ENCODE data around the gene RTKN2.

DNA sequence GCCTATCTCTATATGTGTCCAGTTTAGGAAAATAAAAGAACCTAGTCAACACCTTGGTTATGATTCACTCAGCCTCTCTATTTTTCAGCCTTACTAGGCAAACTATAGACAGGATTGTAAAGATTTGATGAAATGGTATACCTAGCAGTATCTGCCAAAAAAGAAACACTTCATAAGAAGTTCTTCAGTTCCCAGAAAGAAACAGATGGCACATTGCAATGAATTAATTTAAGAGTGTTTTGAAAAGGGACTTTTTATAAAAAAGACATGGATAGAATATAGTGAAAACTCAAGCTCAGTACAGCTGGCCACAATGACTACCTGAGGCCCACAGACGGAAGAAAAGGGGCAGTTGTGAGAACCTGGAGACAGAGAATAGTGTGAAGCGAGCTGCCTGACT lies 40.6 kb upstream of the RTKN2 start:
- TF ChIP-seq, protein P1, sequence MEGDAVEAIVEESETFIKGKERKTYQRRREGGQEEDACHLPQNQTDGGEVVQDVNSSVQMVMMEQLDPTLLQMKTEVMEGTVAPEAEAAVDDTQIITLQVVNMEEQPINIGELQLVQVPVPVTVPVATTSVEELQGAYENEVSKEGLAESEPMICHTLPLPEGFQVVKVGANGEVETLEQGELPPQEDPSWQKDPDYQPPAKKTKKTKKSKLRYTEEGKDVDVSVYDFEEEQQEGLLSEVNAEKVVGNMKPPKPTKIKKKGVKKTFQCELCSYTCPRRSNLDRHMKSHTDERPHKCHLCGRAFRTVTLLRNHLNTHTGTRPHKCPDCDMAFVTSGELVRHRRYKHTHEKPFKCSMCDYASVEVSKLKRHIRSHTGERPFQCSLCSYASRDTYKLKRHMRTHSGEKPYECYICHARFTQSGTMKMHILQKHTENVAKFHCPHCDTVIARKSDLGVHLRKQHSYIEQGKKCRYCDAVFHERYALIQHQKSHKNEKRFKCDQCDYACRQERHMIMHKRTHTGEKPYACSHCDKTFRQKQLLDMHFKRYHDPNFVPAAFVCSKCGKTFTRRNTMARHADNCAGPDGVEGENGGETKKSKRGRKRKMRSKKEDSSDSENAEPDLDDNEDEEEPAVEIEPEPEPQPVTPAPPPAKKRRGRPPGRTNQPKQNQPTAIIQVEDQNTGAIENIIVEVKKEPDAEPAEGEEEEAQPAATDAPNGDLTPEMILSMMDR (IDR thresholded peaks at IDR 0.05) = no peak
- TF ChIP-seq POLR2A (IDR thresholded peaks at IDR 0.05; ENCODE audit: low read depth) (no peak), EP300 (IDR thresholded peaks at IDR 0.05) (no peak)
